GM12865 (cell line): ENCODE data around the gene WT1.

Source experiments
- DNase-seq: peaks from one replicate; pipeline ENCODE4 v3.0.0; 2010; ENCODE audit warnings: low read depth
- H3K4me3 ChIP-seq: 2 replicates; pipeline ENCODE4 v1.5.1; 2011; ENCODE audit warnings: mild to moderate bottlenecking, low read depth, low read length, control low read depth
- CTCF ChIP-seq: IDR thresholded peaks from 2 replicates; pipeline ENCODE4 v1.5.1; 2011; ENCODE audit warnings: low read length, control low read depth, low read depth, inconsistent platforms; ENCODE audit not compliant: insufficient read depth; ENCODE audit errors: missing control alignments

The WT1 gene

GRCh38 chr11:32435152-32435480 lies 223 bp downstream of the WT1 start:
- DNase-seq = no peak
- no peak overlapping the region for H3K4me3 ChIP-seq
- TF ChIP-seq CTCF = no peak

- no peak for DNase-seq
- TF ChIP-seq CTCF = no peak
- H3K4me3 ChIP-seq = no peak overlapping the region
These were observed 785 bp downstream of the WT1 start for GRCh38 chr11:32434356-32435151.

- no peak for TF ChIP-seq CTCF
- no peak for DNase-seq
- no peak overlapping the region for H3K4me3 ChIP-seq
These were observed 1.4 kb downstream of the WT1 start for GRCh38 chr11:32433914-32434355.

DNA sequence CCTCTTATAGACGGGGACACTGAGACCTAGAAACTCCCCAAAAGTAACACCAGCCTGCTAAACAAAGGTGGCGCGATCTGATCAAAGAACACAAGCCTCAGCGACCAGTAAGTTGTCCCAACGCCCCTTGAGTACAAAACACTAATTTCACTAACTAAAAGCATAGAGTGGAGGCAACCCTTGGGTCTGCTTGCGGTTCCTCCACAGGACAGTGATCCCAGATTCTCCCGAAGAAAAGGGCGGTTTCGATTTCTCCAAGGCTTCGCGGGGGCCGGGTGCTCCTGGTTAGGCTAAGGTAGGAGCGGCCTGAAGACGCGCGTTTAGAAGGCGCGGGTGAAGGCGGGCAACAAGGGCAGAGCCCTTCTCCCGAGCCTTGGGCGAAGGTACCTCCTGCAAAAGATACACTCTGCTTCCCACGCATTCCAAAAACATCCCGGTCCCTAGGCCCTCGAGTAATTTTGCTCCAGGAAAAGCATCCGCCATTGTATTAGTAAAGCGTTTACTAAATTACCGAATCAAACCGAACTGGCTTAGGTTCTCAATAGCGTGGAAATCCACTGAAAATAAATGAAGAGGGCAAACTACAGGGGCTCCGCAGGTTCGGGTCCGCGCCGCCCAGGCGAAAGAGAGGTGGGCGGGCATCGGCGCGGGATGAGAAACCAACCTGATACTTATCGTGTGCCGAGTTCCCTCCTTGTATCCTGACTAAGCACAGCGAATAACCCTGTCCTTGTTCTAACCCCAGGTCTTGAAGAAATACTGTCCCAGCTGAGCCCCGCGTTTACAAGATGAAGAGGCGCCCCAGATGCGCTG lies 2.0 kb downstream of the WT1 start:
- H3K4me3 ChIP-seq = no peak overlapping the region
- DNase-seq = no peak
- no peak for TF ChIP-seq CTCF

DNA sequence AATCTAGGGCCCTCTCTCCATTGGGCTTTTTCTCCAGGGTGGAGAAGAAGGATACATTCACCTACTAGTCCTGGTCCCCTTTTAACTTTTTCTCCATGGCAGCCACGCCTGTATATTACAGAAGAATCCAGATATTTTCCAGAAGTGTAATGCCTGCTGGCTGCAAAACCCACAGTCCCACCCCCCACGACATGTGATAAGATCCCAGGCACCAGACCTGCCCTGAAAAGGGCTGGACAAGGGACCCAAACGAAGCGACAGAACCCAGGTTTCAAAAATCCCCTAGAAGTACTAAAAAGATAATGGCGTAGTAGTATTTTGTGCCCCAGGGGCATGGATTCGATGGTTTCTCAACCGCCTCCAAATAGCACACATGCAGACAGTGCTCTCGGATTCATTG lies 2.8 kb downstream of the WT1 start:
- H3K4me3 ChIP-seq = no peak overlapping the region
- no peak for DNase-seq
- TF ChIP-seq CTCF = no peak

DNA sequence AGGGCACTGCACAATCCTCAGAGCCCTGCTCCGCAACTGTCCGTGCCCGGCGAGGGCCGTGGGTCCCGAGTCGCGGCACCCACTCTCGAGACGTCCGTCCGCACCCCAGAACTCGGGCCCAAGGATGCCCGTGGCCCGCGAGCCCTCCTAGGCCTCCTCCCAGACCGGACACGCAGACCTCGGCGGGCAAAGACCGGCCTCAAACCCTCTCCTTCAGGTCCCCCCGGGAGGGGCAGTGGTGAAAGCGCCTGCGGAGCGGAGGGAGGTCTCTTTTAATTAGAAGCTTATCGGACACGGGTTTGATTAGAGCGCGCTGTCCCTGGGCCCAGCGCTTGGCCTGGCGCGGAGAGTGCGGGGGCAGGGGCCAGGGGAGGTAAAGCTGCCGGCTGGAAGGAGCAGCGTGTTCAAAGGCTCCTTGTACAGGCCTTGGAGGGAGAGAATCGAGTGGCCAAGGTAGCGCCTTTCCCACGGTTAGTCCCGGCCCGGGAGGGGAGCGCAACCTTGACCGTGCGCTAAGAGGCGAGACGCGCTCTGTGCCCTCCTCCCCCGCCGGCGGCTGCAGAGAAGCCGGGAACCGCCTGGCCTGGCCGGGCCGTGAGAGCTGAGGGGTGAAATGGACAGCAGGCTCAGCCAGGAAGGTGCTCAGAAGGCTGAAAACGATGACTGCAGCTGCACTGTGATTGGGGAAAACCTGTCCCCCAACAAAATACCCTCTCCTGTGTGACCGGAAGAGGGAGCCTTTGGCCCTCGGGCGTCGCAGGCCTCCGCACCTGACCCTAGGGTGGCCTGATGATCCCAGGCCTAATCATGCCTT lies 4.6 kb downstream of the WT1 start:
- no peak overlapping the region for H3K4me3 ChIP-seq
- TF ChIP-seq CTCF = no peak
- no peak for DNase-seq
